ENCODE data around the gene SASH1.

The SASH1 gene

DNA sequence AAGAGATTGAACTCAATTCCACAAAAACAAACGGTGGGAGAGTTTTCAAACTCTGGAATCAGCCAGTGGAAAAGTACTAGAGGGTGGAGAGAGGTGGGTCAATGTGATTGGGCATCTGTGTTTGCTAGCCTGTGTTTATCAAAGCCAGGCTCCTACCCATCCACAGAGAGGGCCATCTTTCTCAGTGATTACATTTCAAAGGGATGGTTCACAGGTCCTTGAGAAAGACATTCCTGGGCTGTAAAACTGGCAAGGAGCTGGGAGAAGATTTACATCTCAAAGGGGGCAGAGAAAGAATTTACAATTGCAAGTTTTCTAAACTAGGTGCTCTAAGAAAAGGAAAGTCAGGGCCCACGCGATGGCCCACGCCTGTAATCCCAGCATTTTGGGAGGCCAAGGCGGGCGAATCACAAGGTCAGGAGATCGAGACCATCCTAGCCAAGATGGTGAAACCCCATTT, 257.4 kb downstream of the SASH1 start:
- DNase-seq = no peak
